Keratinocyte (primary cell): ENCODE measurements around the gene ICE2.

Experiments used
- CTCF ChIP-seq, 3 experiments: IDR thresholded peaks in 1 of 3; conservative IDR thresholded peaks in 1 of 3; optimal IDR thresholded peaks in 1 of 3; 2 replicates in 2 of 3; 3 replicates in 1 of 3; pipeline versions ENCODE3 to v1.5.1; 2011; ENCODE audit warnings: low read length in 3 of 3, mild to moderate bottlenecking in 3 of 3, moderate library complexity in 2 of 3, control low read depth in 1 of 3, inconsistent platforms in 1 of 3; ENCODE audit not compliant: insufficient read depth in 2 of 3; ENCODE audit errors: extremely low read depth in 1 of 3
- EZH2 ChIP-seq: IDR thresholded peaks from one replicate; pipeline ENCODE4 v1.6.1; 2012; ENCODE audit warnings: inconsistent platforms, mild to moderate bottlenecking, low read length, moderate library complexity

GRCh38 chr15:60372227-60372626 lies 106.7 kb downstream of the ICE2 start:
- no peak for TF ChIP-seq EZH2
- TF ChIP-seq CTCF (optimal IDR thresholded peaks at IDR 0.05 in 1 of 3, IDR thresholded peaks at IDR 0.05 in 1 of 3, conservative IDR thresholded peaks at IDR 0.05 in 1 of 3; ENCODE audit: extremely low read depth in 1 of 3, insufficient read depth in 2 of 3, low read length in 3 of 3) = no peak
